Measurements from ENCODE around the gene PDZRN3.

The PDZRN3 gene

DNA sequence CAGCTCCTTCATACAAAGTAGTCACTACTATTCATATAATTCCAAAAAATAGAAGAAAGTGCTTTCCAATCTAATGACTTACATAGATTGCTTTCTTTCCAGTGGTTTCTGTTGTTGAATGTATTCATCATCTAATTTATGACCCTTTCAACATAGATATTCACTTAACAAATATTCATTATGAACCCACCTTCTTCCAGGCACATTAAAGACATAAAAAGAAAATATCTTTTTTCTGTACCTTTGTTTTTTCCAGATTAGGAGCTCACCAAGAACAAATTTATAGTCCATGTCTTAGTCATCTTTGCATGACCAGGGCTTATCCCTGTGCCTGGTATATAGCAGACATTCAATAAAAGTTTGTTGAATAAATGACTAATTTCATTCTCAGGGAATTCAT, 32.4 kb upstream of the PDZRN3 start:
- no peaks in the 10 kb centered on the region for H3K27me3 ChIP-seq (ENCODE audit: insufficient read depth, poor library complexity, severe bottlenecking)
- ATAC-seq (ENCODE audit: low read depth): no peak
- TF ChIP-seq, protein P1, sequence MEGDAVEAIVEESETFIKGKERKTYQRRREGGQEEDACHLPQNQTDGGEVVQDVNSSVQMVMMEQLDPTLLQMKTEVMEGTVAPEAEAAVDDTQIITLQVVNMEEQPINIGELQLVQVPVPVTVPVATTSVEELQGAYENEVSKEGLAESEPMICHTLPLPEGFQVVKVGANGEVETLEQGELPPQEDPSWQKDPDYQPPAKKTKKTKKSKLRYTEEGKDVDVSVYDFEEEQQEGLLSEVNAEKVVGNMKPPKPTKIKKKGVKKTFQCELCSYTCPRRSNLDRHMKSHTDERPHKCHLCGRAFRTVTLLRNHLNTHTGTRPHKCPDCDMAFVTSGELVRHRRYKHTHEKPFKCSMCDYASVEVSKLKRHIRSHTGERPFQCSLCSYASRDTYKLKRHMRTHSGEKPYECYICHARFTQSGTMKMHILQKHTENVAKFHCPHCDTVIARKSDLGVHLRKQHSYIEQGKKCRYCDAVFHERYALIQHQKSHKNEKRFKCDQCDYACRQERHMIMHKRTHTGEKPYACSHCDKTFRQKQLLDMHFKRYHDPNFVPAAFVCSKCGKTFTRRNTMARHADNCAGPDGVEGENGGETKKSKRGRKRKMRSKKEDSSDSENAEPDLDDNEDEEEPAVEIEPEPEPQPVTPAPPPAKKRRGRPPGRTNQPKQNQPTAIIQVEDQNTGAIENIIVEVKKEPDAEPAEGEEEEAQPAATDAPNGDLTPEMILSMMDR (IDR thresholded peaks at IDR 0.05; ENCODE audit: poor library complexity, severe bottlenecking): no peak
- no peak overlapping the region for H3K4me3 ChIP-seq (ENCODE audit: severe bottlenecking)
- no peak for DNase-seq (ENCODE audit: low spot score)
- H3K36me3 ChIP-seq (ENCODE audit: low read depth): no peaks in the 10 kb centered on the region
- no peak overlapping the region for H3K27ac ChIP-seq (ENCODE audit: poor library complexity, severe bottlenecking)
- H3K9me3 ChIP-seq (ENCODE audit: severe bottlenecking): no peaks in the 10 kb centered on the region
- H3K4me1 ChIP-seq (ENCODE audit: insufficient read depth, poor library complexity, severe bottlenecking): no peaks in the 10 kb centered on the region

DNA sequence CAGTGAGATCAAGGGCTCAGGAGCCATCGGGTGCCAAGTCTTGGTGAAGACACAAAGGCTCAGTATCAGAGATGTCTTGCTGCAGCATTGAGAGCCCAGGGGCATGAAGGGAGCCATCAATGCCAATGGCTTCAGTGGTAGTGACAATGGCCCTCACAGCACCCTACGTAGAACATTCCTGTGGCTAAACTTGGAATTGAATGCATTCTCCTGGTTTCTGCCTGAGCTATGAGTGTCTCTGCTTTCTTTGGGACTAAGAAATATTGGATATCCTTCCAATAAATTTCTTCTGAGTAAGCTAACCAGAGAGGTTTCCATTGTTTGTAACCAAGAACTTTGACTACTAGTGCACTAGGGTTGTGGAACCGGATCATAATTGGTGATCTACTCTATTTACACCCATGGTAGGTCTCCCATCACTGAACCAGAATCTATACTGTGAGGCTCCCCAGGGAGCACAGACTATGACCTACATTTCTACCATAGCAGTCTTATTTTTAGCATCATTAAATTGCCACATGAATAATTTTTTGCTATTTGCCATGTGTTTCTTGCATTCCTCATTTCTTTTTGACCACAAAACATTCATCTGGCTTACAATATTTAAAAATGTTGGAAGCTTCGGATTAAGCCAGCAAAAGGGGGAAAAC, 31.6 kb upstream of the PDZRN3 start:
- no peaks in the 10 kb centered on the region for H3K4me1 ChIP-seq (ENCODE audit: insufficient read depth, poor library complexity, severe bottlenecking)
- TF ChIP-seq, protein P1 (IDR thresholded peaks at IDR 0.05; ENCODE audit: poor library complexity, severe bottlenecking): no peak
- no peak for DNase-seq (ENCODE audit: low spot score)
- H3K4me3 ChIP-seq (ENCODE audit: severe bottlenecking): no peak overlapping the region
- H3K9me3 ChIP-seq (ENCODE audit: severe bottlenecking): no peaks in the 10 kb centered on the region
- no peaks in the 10 kb centered on the region for H3K27me3 ChIP-seq (ENCODE audit: insufficient read depth, poor library complexity, severe bottlenecking)
- ATAC-seq (ENCODE audit: low read depth): no peak
- H3K36me3 ChIP-seq (ENCODE audit: low read depth): no peaks in the 10 kb centered on the region
- H3K27ac ChIP-seq (ENCODE audit: poor library complexity, severe bottlenecking): no peak overlapping the region

DNA sequence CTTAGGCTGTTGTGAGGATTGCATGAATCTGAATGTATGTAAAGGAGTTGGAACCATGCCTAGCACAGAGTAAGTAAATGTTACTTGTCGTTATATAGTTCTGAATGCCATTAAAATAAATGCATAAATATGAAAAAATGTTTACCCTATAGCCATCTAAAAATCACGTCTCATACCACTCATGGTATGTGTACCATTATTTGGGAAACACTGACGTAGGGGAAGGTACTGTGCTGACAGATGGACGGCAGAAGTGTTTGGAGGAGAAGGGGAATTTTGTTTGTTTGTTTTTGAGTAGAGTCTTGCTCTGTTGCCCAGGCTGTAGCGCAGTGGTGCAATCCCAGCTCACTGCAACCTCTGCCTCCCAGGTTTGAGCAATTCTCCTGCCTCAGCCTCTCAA, 30.5 kb upstream of the PDZRN3 start:
- H3K4me1 ChIP-seq (ENCODE audit: insufficient read depth, poor library complexity, severe bottlenecking): no peaks in the 10 kb centered on the region
- H3K36me3 ChIP-seq (ENCODE audit: low read depth): no peaks in the 10 kb centered on the region
- TF ChIP-seq, protein P1 (IDR thresholded peaks at IDR 0.05; ENCODE audit: poor library complexity, severe bottlenecking): no peak

DNA sequence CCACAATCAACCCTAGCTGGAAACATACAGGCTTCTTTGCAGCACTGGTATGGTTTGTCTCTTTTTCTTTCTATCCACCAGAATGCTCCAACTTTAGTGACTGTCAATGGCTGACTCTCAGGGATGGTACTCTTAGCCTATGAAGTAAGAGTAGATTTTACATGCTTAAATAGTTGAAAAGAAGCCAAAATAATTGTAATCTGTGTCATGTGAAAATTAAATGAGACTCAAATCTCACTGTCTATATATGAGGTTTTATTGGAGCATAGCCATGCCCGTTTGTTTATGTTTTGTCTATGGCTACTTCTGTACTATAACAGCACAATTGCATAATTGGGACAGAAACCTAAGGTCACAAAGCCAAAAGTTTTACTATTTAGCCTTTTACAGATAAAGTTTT, 29.1 kb upstream of the PDZRN3 start:
- Histone ChIP-seq H3K36me3 (ENCODE audit: low read depth) (no peaks in the 10 kb centered on the region), H3K27me3 (ENCODE audit: insufficient read depth, poor library complexity, severe bottlenecking) (no peaks in the 10 kb centered on the region), H3K4me3 (ENCODE audit: severe bottlenecking) (no peak overlapping the region), H3K9me3 (ENCODE audit: severe bottlenecking) (no peaks in the 10 kb centered on the region), H3K27ac (ENCODE audit: poor library complexity, severe bottlenecking) (no peak overlapping the region), H3K4me1 (ENCODE audit: insufficient read depth, poor library complexity, severe bottlenecking) (no peaks in the 10 kb centered on the region)
- DNase-seq (ENCODE audit: low spot score) (no peak), ATAC-seq (ENCODE audit: low read depth) (no peak)
- TF ChIP-seq, protein P1 (IDR thresholded peaks at IDR 0.05; ENCODE audit: poor library complexity, severe bottlenecking): no peak

More for the DNA sequence above, 30.5 kb upstream of the PDZRN3 start:
- ATAC-seq (ENCODE audit: low read depth) (no peak), DNase-seq (ENCODE audit: low spot score) (no peak)
- no peak overlapping the region for H3K4me3 ChIP-seq (ENCODE audit: severe bottlenecking)
- no peak overlapping the region for H3K27ac ChIP-seq (ENCODE audit: poor library complexity, severe bottlenecking)
- no peaks in the 10 kb centered on the region for H3K9me3 ChIP-seq (ENCODE audit: severe bottlenecking)
- no peaks in the 10 kb centered on the region for H3K27me3 ChIP-seq (ENCODE audit: insufficient read depth, poor library complexity, severe bottlenecking)

DNA sequence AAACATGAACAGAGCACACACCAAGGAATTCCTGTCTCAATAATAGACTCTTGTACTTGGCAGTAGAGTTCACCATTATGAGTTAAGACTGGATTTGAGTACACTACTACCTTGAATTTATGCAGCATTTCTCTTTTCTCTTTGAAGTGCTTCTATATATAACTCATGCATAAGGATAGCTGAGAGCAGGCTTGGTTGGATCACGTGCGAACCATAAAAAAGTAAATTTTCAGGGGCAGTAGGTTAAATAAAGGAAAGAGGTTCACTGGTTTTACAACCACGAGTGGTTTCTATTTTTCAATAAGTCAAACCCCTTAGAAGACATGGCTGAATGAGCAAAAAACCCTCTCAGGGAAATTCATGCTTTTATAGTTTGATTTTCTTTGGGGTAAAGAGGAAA, 28.6 kb upstream of the PDZRN3 start:
- Histone ChIP-seq H3K27me3 (ENCODE audit: insufficient read depth, poor library complexity, severe bottlenecking) (no peaks in the 10 kb centered on the region), H3K4me3 (ENCODE audit: severe bottlenecking) (no peak overlapping the region), H3K36me3 (ENCODE audit: low read depth) (no peaks in the 10 kb centered on the region), H3K27ac (ENCODE audit: poor library complexity, severe bottlenecking) (no peak overlapping the region), H3K4me1 (ENCODE audit: insufficient read depth, poor library complexity, severe bottlenecking) (no peaks in the 10 kb centered on the region), H3K9me3 (ENCODE audit: severe bottlenecking) (no peaks in the 10 kb centered on the region)
- ATAC-seq (ENCODE audit: low read depth): no peak
- TF ChIP-seq, protein P1 (IDR thresholded peaks at IDR 0.05; ENCODE audit: poor library complexity, severe bottlenecking): no peak
- DNase-seq (ENCODE audit: low spot score): no peak
